HG02840 (cell line): ENCODE measurements around the gene RSL1D1.
"Not testable (repeated sequence)": the region's sequence is repeated elsewhere in the genome, so short reads cannot be mapped to it uniquely, and the experiment has no call there.

Source experiments
- ATAC-seq: cut with Tn5 transposase; IDR thresholded peaks from one replicate; pipeline ENCODE4 v1.9.1; 2021; ENCODE audit warnings: mild to moderate bottlenecking, moderate library complexity, moderate number of reproducible peaks; ENCODE audit not compliant: unreplicated experiment, low FRiP score

Gene RSL1D1

DNA sequence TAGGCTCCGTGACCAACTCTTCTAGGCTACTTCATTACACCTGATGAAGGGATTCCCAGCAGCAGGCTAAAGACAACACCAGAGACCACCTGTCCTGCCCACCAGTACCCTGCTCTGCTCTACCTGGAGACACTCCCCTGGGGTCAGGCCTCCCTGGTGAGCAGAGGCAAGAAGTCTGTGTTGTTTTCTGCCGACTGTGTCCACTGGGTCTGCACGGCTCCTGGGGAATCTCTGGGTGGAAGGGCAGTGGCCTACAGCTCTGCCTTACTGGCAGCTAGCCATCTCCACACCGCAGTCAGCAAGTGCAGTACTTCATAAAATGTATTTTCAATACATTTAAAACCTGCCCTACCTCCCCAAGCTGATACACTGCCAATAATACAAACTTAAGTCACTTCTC, 6.8 kb downstream of the RSL1D1 start:
- no peak for ATAC-seq

DNA sequence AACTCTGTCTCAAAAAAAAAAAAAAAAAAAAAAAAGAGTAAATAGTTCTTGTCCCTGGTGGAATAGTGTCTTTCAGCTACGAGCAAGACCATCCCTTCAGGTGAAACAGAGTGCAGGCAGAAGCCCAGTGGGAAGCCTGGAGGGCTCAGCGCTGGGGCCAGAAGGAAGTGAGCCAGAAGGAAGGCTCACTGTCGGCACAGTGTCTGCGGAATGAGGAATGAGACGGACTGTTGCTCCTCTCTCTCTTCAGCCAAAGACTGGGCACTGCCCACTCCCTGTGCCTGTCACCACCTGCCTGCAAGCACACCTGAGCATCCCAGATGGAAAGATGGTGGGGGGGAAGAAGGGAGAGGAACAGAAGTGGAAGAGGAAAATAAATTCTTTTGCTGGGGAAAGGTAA, 7.5 kb downstream of the RSL1D1 start:
- ATAC-seq: no peak

- no peak for ATAC-seq
Measured at GRCh38 chr16:11843206-11843605, 8.1 kb downstream of the RSL1D1 start.

DNA sequence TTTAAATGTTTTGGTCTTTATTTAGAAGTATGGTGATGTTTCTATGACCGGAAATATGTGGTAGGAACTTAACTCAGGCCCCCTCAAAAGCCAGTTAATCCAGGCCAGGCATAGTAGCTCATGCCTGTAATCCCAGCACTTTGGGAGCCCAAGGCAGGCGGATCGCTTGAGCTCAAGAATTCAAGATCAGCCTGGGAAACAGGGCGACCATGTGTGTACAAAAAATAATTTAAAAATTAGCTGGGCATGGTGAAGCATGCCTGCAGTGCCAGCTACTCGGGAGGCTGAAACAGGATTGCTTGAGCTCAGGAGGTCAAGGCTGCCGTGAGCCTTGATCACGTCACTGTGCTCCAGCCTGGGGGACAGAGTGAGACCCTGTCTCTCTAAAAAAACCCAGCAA, 10.3 kb downstream of the RSL1D1 start:
- no peak for ATAC-seq

- no peak for ATAC-seq
Measured at GRCh38 chr16:11836650-11837244, 14.6 kb downstream of the RSL1D1 start.

DNA sequence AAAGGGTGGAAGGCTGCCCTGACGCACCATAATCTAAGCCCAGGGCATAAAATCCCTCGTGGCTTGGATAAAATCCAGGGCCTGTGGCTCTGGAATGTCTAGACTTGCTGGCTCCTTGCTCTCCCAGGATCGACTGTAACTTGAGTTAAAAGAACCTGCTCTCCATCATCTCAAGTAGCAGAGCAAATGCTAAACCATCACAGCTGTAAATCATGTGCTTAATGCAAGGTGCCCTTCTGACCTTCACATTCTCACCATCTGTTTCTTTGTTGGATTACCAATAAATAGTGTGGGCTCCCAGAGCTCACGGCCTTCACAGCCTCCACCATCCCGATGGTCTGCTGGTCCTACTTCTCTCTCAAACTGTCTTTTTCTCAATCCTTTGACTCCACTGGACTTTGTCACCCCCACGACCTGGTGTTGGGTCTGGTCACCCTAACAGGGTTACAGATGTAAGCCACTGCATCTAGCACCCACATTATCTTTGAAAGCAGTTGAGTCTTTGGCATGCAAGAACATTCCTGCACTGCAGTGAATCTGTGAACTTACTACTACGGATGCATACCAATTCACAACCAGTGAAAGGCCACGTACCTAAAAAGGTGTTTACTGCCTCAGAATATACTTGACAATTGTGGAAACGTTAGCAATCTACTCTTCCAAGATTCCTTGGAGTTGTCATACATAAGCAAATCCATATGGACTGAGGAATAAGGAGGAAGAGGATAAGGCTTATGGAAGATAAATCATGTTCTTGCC, 15.3 kb downstream of the RSL1D1 start:
- no peak for ATAC-seq

DNA sequence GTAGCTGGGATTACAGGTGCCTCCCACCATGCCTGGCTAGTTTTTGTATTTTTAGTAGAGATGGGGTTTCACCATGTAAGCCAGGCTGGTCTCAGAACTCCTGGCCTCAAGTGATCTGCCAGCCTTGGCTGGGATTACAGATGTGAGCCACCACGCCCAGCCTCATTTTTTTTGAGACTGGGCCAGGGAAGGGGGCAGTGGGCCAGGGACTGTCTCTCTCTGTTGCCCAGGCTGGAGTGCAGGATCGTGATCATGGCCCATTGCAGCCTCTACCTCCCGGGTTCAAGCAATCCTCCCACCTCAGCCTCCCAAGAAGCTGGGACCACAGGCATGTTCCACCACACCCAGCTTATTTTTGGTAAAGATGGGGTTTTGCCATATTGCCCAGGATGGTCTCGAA, 16.0 kb downstream of the RSL1D1 start:
- ATAC-seq: no peak

GRCh38 chr16:11833951-11834695, 17.2 kb downstream of the RSL1D1 start:
- no peak for ATAC-seq

GRCh38 chr16:11828696-11829095, 22.6 kb downstream of the RSL1D1 start:
- no peak for ATAC-seq

GRCh38 chr16:11825520-11826165, 25.7 kb downstream of the RSL1D1 start:
- not testable (repeated sequence) for ATAC-seq

DNA sequence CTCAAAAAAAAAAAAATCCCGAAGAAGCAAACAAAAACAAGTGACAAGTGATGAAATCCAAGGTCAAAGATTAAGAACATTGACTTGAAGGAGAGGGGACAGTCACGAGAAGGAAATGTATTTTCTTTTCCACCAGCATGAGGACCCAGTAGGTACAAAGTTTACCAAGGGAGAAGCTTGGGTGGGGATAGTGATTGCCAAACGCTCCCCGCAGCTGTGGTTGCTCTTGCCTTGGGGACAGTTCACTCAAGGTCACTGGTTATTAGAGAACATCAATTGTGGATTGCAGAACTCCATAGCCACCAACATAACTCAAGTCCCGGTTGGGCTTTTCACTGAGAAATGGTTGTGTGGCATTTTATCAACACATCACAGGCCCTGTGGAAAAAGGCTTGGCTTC, 27.0 kb downstream of the RSL1D1 start:
- no peak for ATAC-seq

DNA sequence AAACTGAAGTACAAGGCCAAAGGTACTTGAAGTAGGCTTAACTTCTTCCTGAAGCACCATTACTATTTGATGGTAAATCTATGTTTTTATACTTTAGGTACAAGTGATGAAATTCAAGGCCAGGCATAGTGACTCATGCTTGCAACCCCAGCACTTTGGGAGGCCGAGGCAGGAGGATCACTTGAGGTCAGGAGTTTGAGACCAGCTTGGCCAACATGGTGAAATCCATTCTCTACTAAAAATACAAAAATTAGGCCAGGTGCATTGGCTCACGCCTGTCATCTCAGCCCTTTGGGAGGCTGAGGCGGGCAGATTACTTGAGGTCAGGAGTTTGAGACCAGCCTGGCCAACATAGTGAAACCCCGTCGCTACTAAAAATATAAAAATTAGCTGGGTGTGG, 27.7 kb downstream of the RSL1D1 start:
- ATAC-seq: not testable (repeated sequence)

DNA sequence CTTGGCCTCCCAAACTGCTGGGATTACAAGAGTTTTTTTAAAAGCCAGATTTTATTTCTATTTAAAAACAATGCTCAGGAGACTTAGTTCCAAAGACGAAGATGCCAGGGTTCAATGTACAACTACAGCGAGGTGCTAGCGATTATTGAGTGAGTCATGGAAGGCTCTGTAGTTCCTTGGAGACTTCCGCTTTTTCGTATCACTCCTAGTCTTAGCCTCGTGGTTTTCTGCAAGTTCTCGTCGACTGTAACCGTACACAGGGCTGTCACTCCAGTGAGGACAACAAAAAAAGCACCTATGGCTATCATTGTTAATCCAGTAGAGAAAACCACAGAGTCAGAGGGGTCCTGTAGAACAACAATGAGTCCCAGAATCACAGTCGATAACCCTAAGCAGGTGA, 31.5 kb downstream of the RSL1D1 start:
- ATAC-seq: no peak

GRCh38 chr16:11818970-11819369, 32.4 kb downstream of the RSL1D1 start:
- not testable (repeated sequence) for ATAC-seq

DNA sequence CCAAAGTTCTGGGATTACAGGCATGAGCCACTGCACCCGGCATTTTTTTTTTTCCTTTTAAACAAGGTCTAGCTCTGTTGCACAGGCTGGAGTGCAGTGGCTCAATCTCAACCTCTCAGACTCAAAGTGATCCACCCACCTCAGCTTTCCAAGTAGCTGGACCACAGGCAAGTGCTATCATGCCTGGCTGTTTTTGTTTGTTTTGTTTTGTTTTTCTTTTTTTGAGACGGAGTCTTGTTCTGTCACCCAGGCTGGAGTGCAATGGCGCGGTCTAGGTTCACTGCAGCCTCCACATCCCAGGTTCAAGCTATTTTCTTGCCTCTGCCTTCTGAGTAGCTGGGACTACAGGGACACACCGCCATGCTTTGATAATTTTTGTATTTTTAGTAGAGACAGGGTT, 35.2 kb downstream of the RSL1D1 start:
- ATAC-seq: no peak

GRCh38 chr16:11814800-11815199, 36.5 kb downstream of the RSL1D1 start:
- ATAC-seq: not testable (repeated sequence)

DNA sequence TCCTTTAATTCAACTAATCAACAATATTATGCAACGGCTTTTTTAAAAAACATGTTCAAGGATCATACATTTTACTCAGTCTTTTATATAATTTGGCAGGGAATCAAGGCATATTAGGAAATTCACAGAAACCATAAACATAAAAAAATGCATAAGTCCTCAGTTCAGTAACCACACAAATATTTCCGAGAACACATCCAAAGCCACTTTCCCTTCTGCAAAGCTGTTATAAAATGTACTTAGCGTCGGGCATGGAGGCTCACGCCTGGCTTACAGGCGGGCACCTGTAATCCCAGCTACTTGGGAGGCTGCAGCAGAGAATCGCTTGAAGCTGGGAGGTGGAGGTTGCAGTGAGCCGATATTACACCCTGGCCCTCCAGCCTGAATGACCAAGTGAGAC, 44.6 kb downstream of the RSL1D1 start:
- no peak for ATAC-seq

GRCh38 chr16:11805556-11805955, 45.8 kb downstream of the RSL1D1 start:
- no peak for ATAC-seq

GRCh38 chr16:11801481-11802021, 49.8 kb downstream of the RSL1D1 start:
- ATAC-seq: no peak

DNA sequence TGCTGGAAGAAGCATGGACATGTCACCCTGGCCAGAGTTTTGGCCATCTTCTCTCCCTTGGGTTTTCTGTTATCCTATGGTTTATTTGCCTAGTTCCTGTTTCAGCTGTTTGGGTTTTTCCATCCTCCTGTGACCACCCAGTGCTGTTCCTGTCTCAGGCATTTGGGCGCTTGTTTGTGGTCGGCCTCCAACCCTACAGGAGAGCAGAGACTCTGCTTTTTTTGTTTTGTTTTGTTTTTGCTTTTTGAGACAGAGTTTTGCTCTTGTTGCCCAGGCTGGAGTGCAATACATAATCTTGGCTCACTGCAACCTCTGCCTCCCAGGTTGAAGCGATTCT, 51.0 kb downstream of the RSL1D1 start:
- ATAC-seq: no peak
